HG03025 (cell line): ENCODE results near the gene CDYL.

Experiments
- ATAC-seq: cut with Tn5 transposase; IDR thresholded peaks from one replicate; pipeline ENCODE4 v1.9.1; 2021; ENCODE audit warnings: mild to moderate bottlenecking, moderate library complexity; ENCODE audit not compliant: unreplicated experiment, low FRiP score

The CDYL gene

GRCh38 chr6:4872841-4873240 lies 96.6 kb downstream of the CDYL start:
- ATAC-seq: no peak

- no peak for ATAC-seq
These were observed 97.7 kb downstream of the CDYL start for GRCh38 chr6:4873928-4874327.

- peak; percentile 80 for ATAC-seq
These were observed 103.6 kb downstream of the CDYL start for GRCh38 chr6:4879741-4880275.

GRCh38 chr6:4880363-4880762 lies 104.2 kb downstream of the CDYL start:
- no peak for ATAC-seq

GRCh38 chr6:4883298-4883697 lies 107.1 kb downstream of the CDYL start:
- no peak for ATAC-seq

GRCh38 chr6:4884646-4885340 lies 108.6 kb downstream of the CDYL start:
- ATAC-seq: no peak

GRCh38 chr6:4885341-4885933 lies 109.2 kb downstream of the CDYL start:
- ATAC-seq: no peak

GRCh38 chr6:4888841-4889240 lies 112.6 kb downstream of the CDYL start:
- no peak for ATAC-seq

- ATAC-seq: no peak
These were observed 113.5 kb downstream of the CDYL start for GRCh38 chr6:4889701-4890100.

GRCh38 chr6:4890191-4890590 lies 114.0 kb downstream of the CDYL start:
- ATAC-seq: no peak

GRCh38 chr6:4890627-4891026 lies 114.4 kb downstream of the CDYL start:
- no peak for ATAC-seq

GRCh38 chr6:4891141-4891540 lies 114.9 kb downstream of the CDYL start:
- no peak for ATAC-seq

GRCh38 chr6:4892785-4893485 lies 116.7 kb downstream of the CDYL start:
- ATAC-seq: no peak

GRCh38 chr6:4894049-4894448 lies 117.8 kb downstream of the CDYL start:
- no peak for ATAC-seq

GRCh38 chr6:4895971-4896370 lies 119.8 kb downstream of the CDYL start:
- ATAC-seq: no peak

GRCh38 chr6:4896401-4896800 lies 120.2 kb downstream of the CDYL start:
- no peak for ATAC-seq

GRCh38 chr6:4899249-4900034 lies 123.2 kb downstream of the CDYL start:
- no peak for ATAC-seq

GRCh38 chr6:4901386-4902061 lies 125.3 kb downstream of the CDYL start:
- no peak for ATAC-seq

- ATAC-seq: no peak
These were observed 126.2 kb downstream of the CDYL start for GRCh38 chr6:4902363-4902762.

- ATAC-seq: no peak
These were observed 126.9 kb downstream of the CDYL start for GRCh38 chr6:4903121-4903520.
